ENCODE data around the gene PLEKHA7. TPM values are rescaled to one million over a fixed set of nuclear protein-coding genes. Genes with fewer than 3 reads are reported as not detected.

Gene PLEKHA7
- total and polyA plus RNA-seq, 2 of the 13 experiments (the other 11 are each of a cell fraction or from before 2014, with no cell fraction given) = 17.5 to 18.7 TPM

DNA sequence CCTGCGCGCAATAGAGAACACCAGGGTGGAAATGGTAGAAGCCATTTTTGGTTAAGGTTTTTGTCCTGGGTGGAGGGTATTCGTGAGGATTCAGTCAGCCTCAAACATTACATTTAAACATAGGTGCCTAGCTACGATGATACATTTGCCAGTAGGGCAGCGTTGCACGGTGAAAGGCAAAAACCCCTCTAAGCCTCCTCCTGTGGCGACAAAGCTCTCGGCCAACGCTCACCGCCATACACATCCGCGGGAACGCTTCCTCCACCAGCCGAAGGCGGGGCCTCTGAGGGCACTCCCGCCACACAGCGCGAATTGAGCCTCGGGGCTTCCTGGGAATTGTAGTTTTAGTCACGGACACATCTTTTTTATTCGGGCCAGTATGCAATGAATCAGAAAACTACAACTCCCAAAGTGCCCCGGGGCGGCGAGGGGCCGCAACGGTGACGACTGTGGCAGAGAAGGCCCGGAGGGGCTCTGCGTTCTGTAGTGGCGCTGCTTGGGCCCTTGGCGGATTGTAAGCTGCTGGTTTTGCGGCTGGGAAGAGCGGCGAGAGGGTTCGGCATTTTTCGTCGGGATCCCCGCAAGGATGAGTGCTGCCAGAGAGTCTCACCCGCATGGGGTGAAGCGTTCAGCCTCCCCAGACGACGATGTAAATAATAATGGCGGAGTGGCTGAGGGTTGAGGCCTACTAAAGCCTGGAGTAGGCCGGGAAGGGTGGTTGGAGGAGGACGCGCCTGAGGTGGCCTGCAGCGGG lies 275.8 kb downstream of the PLEKHA7 start, which contains the start of gene C11orf58 (continued):
- TF ChIP-seq TAF1 (CRISPR knock-in tag; IDR thresholded peaks at IDR 0.05) (peak; percentile 90), MED8 (CRISPR knock-in tag; IDR thresholded peaks at IDR 0.05; ENCODE audit: insufficient replicate concordance) (peak; percentile 91), ISX (CRISPR knock-in tag; conservative IDR thresholded peaks at IDR 0.05) (peak; percentile 94; the same call in 1 of the 2 replicates), ZNF501 (CRISPR knock-in tag; IDR thresholded peaks at IDR 0.05) (peak; percentile 88), MXD4 (CRISPR knock-in tag; IDR thresholded peaks at IDR 0.05) (no peak), E2F5 (CRISPR knock-in tag; conservative IDR thresholded peaks at IDR 0.05) (peak; percentile 66; the same call in 1 of the 2 replicates), HIVEP1 (CRISPR knock-in tag; IDR thresholded peaks at IDR 0.05) (peak; percentile 70; the same call in 1 of the 2 replicates), ZNF850 (CRISPR knock-in tag; conservative IDR thresholded peaks at IDR 0.05) (peak; percentile 91; the same call in 1 of the 2 replicates), HNRNPLL (IDR thresholded peaks at IDR 0.05; ENCODE audit: low read depth, low read length, poor library complexity, severe bottlenecking) (peak; percentile 80), ZNF839 (CRISPR knock-in tag; IDR thresholded peaks at IDR 0.05; ENCODE audit: borderline replicate concordance) (0 out of 2 replicates have a peak, but pooled peaks have one; percentile 25), ZNF615 (CRISPR knock-in tag; IDR thresholded peaks at IDR 0.05; ENCODE audit: borderline replicate concordance) (0 out of 2 replicates have a peak, but pooled peaks have one; percentile 52), MED1 (CRISPR knock-in tag; IDR thresholded peaks at IDR 0.05) (no peak; the same call in 1 of the 2 replicates), ZNF773 (CRISPR knock-in tag; IDR thresholded peaks at IDR 0.05; ENCODE audit: borderline replicate concordance) (peak; percentile 81; the same call in 1 of the 2 replicates), TOE1 (CRISPR knock-in tag; IDR thresholded peaks at IDR 0.05) (peak; percentile 27; the same call in 1 of the 2 replicates), ELF3 (CRISPR knock-in tag; IDR thresholded peaks at IDR 0.05) (0 out of 2 replicates have a peak, but pooled peaks have one; percentile 36), SATB2 (CRISPR knock-in tag; IDR thresholded peaks at IDR 0.05) (peak; percentile 58; the same call in 1 of the 2 replicates), GRHL1 (CRISPR knock-in tag; conservative IDR thresholded peaks at IDR 0.05) (no peak), ZNF383 (CRISPR knock-in tag; IDR thresholded peaks at IDR 0.05; ENCODE audit: borderline replicate concordance) (no peak), KAT8 (CRISPR knock-in tag; IDR thresholded peaks at IDR 0.05) (peak; percentile 75), CENPX (CRISPR knock-in tag; IDR thresholded peaks at IDR 0.05) (no peak), JUNB (CRISPR knock-in tag; IDR thresholded peaks at IDR 0.05; ENCODE audit: borderline replicate concordance) (0 out of 2 replicates have a peak, but pooled peaks have one; percentile 32), BRCA1 (CRISPR knock-in tag; IDR thresholded peaks at IDR 0.05) (peak; percentile 21; the same call in 1 of the 2 replicates), ZEB1 (IDR thresholded peaks at IDR 0.05; ENCODE audit: insufficient replicate concordance, low read depth) (peak; percentile 25)
- TF ChIP-seq, protein P1, sequence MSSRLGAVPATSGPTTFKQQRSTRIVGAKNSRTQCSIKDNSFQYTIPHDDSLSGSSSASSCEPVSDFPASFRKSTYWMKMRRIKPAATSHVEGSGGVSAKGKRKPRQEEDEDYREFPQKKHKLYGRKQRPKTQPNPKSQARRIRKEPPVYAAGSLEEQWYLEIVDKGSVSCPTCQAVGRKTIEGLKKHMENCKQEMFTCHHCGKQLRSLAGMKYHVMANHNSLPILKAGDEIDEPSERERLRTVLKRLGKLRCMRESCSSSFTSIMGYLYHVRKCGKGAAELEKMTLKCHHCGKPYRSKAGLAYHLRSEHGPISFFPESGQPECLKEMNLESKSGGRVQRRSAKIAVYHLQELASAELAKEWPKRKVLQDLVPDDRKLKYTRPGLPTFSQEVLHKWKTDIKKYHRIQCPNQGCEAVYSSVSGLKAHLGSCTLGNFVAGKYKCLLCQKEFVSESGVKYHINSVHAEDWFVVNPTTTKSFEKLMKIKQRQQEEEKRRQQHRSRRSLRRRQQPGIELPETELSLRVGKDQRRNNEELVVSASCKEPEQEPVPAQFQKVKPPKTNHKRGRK (CRISPR knock-in tag; IDR thresholded peaks at IDR 0.05) = 0 out of 2 replicates have a peak, but pooled peaks have one; percentile 27
- TF ChIP-seq, protein P2, sequence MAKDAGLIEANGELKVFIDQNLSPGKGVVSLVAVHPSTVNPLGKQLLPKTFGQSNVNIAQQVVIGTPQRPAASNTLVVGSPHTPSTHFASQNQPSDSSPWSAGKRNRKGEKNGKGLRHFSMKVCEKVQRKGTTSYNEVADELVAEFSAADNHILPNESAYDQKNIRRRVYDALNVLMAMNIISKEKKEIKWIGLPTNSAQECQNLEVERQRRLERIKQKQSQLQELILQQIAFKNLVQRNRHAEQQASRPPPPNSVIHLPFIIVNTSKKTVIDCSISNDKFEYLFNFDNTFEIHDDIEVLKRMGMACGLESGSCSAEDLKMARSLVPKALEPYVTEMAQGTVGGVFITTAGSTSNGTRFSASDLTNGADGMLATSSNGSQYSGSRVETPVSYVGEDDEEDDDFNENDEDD (CRISPR knock-in tag; IDR thresholded peaks at IDR 0.05; ENCODE audit: borderline replicate concordance) = peak; percentile 57; the same call in 1 of the 2 replicates
